ENCODE measurements around the gene ZNF629.

The ZNF629 gene

DNA sequence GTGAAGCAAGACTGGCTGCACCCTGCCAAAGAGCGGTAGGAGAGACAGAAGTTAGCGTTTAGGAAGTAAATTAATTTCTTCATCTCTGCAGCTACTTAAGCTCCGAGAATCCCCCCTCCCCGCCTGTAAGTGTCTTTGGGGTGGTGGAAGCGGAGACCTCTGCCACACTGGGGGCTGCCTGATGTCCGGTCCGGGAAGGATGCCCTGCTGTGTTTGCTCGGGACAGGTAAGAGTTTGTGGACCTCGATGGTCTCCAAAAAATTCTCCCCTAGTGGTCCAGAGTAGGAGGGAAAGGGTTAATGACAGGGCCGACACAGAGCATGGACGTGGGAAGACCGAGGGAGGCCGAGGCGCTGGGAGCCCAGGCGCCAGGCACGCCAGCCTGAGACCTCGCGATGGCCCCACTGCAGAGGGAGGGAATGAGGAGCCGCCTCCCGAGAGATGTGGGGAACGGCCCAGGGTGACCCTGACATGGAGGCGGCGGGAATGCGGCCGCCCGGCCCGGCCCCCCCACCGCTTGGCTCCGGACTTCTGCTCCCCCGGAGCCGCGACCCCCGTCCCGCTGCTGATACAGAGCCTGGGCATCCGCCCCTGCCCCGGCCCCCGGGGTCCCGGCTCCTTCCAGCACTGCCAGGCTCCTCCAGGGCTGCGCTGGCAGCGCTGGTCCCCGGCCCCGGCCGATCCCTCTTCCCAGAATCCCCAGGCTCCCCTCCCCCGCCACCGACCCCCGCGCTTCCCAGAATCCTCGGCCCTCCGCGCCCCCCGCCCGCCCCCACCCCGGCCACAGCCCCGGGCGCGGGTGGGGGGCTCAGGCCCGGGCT lies 680 bp downstream of the ZNF629 start:
- TF ChIP-seq, protein P1, sequence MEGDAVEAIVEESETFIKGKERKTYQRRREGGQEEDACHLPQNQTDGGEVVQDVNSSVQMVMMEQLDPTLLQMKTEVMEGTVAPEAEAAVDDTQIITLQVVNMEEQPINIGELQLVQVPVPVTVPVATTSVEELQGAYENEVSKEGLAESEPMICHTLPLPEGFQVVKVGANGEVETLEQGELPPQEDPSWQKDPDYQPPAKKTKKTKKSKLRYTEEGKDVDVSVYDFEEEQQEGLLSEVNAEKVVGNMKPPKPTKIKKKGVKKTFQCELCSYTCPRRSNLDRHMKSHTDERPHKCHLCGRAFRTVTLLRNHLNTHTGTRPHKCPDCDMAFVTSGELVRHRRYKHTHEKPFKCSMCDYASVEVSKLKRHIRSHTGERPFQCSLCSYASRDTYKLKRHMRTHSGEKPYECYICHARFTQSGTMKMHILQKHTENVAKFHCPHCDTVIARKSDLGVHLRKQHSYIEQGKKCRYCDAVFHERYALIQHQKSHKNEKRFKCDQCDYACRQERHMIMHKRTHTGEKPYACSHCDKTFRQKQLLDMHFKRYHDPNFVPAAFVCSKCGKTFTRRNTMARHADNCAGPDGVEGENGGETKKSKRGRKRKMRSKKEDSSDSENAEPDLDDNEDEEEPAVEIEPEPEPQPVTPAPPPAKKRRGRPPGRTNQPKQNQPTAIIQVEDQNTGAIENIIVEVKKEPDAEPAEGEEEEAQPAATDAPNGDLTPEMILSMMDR (IDR thresholded peaks at IDR 0.05; ENCODE audit: low read depth, low read length, missing control alignments) = no peak
- no peak for DNase-seq (ENCODE audit: low read depth)
- peak overlapping the region; percentile 96 for H3K4me3 ChIP-seq (ENCODE audit: low read depth, low read length)
- in situ Hi-C loops (cut with HindIII; ENCODE audit: low sequenced_read_pairs) = loop anchor here (10.0 kb wide), 1 partner anchor 88 kb away; no protein-coding TSS in a partner anchor

GRCh38 chr16:30785126-30786106 lies 1.6 kb downstream of the ZNF629 start:
- DNase-seq (ENCODE audit: low read depth) = no peak
- in situ Hi-C loops (cut with HindIII; ENCODE audit: low sequenced_read_pairs) = loop anchor here (10.0 kb wide), 1 partner anchor 89 kb away; no protein-coding TSS in a partner anchor
- H3K4me3 ChIP-seq (ENCODE audit: low read depth, low read length) = peak overlapping the region; percentile 96
- TF ChIP-seq, protein P1 (IDR thresholded peaks at IDR 0.05; ENCODE audit: low read depth, low read length, missing control alignments) = no peak

GRCh38 chr16:30784215-30784614 lies 2.8 kb downstream of the ZNF629 start:
- TF ChIP-seq, protein P1 (IDR thresholded peaks at IDR 0.05; ENCODE audit: low read depth, low read length, missing control alignments) = no peak
- no peak for DNase-seq (ENCODE audit: low read depth)
- in situ Hi-C loops (cut with HindIII; ENCODE audit: low sequenced_read_pairs) = loop anchor here (10.0 kb wide), 1 partner anchor 91 kb away; no protein-coding TSS in a partner anchor
- H3K4me3 ChIP-seq (ENCODE audit: low read depth, low read length) = no peak overlapping the region

- H3K4me3 ChIP-seq (ENCODE audit: low read depth, low read length) = no peak overlapping the region
- no peak for DNase-seq (ENCODE audit: low read depth)
- in situ Hi-C loops (cut with HindIII; ENCODE audit: low sequenced_read_pairs) = loop anchor here (10.0 kb wide), 1 partner anchor 91 kb away; no protein-coding TSS in a partner anchor
- TF ChIP-seq, protein P1 (IDR thresholded peaks at IDR 0.05; ENCODE audit: low read depth, low read length, missing control alignments) = no peak
These were observed 3.5 kb downstream of the ZNF629 start for GRCh38 chr16:30783280-30784109.

DNA sequence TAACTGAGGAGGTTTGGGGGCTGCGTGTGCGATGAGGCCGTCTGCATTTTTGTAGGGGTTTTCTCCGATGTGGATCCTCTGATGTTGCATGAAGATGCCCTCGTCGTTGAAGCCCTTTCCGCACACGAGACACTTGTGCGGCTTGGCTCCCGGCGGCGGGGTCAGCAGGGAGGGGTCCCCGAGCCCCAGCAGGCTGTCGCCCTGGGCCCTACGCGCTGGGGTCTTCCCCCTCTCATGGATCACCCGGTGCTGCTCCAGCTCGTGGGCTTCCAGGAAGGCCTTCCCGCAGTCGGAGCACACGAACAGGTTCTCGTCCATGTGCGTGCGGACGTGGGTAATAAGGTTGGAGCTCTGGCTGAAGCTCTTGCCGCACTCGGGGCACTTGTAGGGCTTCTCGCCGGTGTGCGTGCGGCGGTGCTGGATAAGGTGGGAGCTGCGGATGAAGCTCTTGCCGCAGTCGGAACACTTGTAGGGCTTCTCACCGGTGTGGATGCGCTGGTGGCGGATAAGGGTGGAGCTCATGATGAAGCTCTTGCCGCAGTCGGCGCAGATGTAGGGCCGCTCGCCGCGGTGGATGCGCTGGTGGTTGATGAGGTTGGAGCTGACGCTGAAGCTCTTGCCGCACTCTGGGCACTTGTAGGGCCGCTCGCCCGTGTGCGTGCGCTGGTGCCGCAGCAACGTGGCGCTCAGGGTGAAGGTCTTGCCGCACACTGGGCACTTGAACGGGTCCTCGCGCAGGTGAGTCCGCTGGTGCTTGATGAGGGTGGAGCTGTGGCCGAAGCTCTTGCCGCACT lies 4.3 kb downstream of the ZNF629 start:
- H3K4me3 ChIP-seq (ENCODE audit: low read depth, low read length) = no peak overlapping the region
- TF ChIP-seq, protein P1 (IDR thresholded peaks at IDR 0.05; ENCODE audit: low read depth, low read length, missing control alignments) = no peak
- in situ Hi-C loops (cut with HindIII; ENCODE audit: low sequenced_read_pairs) = loop anchor here (10.0 kb wide), 1 partner anchor 92 kb away; no protein-coding TSS in a partner anchor
- no peak for DNase-seq (ENCODE audit: low read depth)
